Occipital lobe (tissue), 2 donors: ENCODE measurements around the gene CMYA5. TPM values are rescaled to one million over a fixed set of nuclear protein-coding genes. Genes with fewer than 3 reads are reported as not detected.
A peak's percentile ranks its signal among the peaks of the same experiment; 100 is the strongest.
"Not testable (repeated sequence)": the region's sequence is repeated elsewhere in the genome, so short reads cannot be mapped to it uniquely, and the experiment has no call there.

ENCODE experiments used
- DNase-seq: peaks from one replicate; lab custom pipeline; 2025; lab: John Stamatoyannopoulos, UW
- total RNA-seq: library from RNA; depleted of rRNA; stranded (reverse); fragments of >200 nt; gene quantifications from one replicate; pipeline ENCODE4 v1.2.3, GENCODE V29; 2014

The CMYA5 gene
- total RNA-seq, 1 donor from 2014 or later: 1.2 TPM

DNA sequence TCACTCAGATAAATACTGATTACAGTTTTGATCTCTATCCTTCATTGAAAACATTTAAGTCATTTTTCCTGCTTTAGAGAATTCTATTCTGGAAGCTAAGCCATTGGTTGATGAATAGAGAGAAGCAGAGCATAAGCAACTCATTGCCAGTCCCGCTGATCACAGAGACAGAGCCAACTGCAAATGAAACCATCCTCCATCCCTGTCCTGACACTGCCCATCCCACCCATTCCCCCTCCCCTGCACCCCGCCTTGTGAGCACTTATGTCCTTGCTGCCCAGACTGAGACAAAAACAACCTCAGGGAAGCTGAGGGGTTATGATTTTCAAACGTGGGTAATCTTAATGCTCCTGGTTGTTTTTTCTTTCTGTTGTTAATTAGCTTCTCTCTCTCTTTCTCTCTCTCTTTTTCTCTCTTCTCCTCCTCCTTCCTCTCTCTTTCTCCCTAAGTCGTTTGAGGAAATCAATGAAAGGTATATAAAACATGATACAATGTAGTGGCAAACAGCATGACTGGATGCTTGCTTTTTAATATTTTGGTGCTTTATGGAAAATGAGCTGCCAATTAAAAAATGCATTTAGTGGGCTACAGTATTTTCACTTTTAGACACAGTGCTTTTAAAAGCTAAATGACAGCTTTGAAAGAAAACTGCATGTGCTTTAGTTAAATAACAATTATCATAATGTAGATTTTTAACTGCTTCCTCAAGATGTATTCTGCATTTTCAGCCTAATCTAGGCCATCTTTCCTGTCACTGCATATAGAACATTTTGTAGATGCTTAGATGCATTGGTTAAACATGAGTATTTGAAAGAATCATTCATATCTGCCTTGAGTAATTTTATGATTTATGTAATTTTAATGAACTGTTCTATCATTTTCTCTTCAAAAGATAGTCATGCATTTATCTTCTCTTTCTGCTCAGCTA, 57.3 kb downstream of the CMYA5 start:
- no peak for DNase-seq

DNA sequence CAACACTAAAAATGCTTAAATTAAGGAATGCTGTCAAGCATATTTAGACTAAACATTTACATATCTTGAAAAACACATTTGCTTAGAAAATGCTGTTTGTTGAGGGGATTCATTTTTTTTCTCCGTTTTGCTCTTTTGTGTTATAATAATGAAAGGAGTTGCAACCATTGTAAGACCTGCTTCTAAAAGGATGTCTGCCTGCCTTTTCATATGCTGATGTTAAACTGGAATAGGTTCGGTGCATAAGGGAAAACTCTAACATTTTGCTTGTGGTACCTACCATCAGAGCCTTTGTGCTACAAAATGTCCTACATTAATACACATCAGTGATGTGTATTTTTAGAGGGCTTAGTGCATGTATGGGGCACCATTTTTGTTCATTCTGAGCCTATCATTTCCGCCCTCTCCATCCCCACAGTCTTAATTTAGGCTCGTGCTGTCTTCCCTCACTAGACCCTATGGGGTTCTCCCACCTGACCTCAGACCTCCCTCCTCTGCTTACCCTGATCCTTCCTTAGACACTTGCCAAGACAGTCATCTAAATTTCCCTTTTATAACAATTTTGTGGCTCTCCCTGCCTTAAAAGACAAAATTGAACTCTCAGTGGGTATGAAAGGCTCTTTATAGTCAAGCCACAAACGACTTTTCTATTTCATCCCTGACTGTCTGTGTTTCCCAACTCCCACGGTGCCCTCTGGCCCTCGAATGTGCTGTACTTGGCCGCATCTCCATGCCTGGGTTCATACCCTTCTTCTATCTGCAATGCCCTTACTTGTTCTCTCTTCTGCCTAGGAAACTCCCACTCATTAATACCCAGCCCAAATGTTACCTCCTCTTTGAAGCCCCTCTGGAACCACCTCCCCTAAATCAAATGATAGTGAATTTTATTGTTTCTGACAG, 61.2 kb downstream of the CMYA5 start:
- no peak for DNase-seq

- no peak for DNase-seq
Measured at GRCh38 chr5:79753092-79753491, 63.5 kb downstream of the CMYA5 start.

GRCh38 chr5:79753877-79754645, 64.4 kb downstream of the CMYA5 start:
- DNase-seq: no peak

DNA sequence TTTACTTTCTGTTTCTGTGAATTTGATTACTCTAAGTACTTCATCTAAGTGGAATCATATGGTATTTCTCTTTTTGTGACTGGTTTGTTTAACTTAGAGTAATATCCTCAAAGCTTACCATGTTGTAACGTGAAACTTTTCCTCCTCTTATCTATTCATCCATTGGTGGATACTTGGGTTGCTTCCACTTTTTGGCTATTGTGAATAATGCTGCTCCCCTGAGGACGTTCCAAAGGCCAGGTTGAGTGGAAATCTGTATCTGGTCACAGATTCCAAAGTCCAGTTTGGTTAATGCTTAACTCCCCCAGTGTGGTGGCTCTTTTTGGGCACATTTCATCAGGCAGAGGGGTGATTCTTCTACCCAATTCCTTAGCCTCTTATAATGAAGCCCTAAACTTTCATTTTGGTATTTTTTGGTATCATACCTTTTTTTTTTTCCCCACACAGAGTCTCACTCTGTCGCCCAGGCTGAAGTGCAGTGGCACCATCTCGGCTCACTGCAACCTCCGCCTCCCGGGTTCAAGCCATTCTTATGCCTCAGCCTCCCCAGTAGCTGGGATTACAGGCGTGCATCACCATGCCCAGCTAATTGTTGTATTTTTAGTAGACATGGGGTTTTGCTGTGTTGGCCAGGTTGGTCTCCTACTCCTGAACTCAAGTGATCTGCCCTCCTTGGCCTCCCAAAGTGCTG, 65.4 kb downstream of the CMYA5 start:
- no peak for DNase-seq

DNA sequence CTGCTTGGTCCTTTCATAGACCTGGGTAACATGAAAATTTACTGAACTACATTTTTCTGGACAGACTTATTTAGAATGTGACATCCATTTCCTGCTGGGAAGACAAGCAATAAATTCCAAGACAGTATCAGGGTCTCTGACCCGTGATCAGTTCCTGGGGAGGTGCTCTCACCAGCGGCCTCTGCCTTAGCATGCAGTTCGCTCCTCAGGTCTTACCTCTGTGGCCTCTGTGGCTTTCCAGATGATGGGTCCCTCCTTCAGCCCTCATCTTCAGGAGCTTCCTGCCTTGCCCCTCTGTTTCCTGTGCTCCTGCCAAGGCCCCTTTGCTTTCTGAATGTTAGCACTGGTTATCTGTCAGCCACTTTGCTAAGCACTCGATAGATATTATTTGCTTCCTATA, 66.4 kb downstream of the CMYA5 start:
- DNase-seq: no peak

DNA sequence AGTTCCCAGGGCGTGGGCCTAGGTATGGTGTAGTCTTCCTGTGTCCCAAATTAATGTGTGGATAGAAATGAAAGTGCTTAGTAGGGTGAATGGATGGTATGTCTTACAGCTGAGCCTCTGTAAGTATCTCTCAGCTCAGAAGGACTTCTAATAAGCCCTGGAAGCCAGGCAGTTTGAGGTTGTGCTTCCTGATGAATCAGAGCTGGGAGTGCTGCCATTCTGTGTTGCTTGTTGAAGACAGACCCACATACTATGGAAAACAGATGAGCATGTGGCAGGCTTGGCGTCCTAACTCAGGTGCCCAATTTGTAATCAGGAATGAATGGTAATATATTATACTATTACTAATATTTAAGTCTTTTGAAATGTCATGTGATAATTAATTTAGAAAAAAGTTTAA, 69.8 kb downstream of the CMYA5 start:
- DNase-seq: peak; percentile 40

- no peak for DNase-seq
Measured at GRCh38 chr5:79759848-79760247, 70.2 kb downstream of the CMYA5 start.

DNA sequence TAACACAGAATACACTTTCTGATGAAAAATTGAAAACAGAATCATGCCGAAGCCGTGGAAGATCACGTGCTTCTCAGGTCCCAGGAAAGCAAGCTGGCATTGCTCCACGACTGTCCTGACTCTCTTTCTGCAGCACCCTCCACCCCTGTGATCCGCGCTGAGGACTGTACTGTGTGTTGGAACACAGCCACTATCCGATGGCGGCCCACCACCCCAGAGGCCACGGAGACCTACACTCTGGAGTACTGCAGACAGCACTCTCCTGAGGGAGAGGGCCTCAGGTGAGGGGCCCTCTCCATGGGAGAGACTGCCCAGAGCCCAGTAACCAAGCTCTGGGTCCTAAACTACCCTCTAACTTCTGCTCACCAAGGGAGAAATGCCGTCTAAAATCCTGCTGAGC, 73.3 kb downstream of the CMYA5 start:
- DNase-seq: no peak

DNA sequence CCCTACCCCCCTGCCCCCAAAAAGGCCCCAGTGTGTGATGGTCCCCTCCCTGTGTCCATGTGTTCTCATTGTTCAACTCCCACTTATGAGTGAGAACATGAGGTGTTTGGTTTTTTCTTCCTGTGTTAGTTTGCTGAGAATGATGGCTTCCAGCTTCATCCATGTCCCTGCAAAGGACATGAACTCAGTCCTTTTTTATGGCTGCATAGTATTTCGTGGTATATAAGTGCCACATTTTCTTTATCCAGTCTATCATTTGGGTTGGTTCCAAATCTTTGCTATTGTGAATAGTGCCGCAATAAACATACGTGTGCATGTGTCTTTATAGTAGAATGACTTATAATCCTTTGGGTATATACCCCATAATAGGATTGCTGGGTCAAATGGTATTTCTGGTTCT, 74.5 kb downstream of the CMYA5 start:
- not testable (repeated sequence) for DNase-seq

- DNase-seq: no peak
Measured at GRCh38 chr5:79771387-79771786, 81.8 kb downstream of the CMYA5 start.

DNA sequence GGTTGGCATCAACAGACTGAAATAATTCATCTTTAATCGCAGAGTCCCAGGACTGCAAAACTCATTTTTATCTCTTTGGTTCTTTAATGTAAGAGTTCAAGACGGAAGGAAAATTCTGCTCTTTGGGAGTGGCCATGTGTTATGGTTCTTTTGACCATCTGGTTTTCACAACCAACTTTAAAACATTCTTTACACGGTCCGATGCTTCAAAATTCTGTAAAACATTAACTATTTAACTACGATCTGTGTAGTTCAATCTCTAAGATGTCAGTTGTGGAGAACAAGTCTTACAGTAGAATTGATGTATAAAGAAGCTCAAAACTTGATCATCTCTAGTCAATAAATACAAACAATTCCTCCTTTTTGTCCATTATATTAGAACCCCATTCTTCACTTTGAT, 83.0 kb downstream of the CMYA5 start:
- DNase-seq: no peak

- DNase-seq: no peak
Measured at GRCh38 chr5:79773612-79774011, 84.0 kb downstream of the CMYA5 start.

- DNase-seq: peak; percentile 79
Measured at GRCh38 chr5:79774171-79774854, 84.7 kb downstream of the CMYA5 start.

- no peak for DNase-seq
Measured at GRCh38 chr5:79774855-79775237, 85.2 kb downstream of the CMYA5 start.

GRCh38 chr5:79784741-79785140, 95.1 kb downstream of the CMYA5 start:
- DNase-seq: not testable (repeated sequence)

GRCh38 chr5:79785983-79786382, 96.3 kb downstream of the CMYA5 start:
- DNase-seq: no peak

DNA sequence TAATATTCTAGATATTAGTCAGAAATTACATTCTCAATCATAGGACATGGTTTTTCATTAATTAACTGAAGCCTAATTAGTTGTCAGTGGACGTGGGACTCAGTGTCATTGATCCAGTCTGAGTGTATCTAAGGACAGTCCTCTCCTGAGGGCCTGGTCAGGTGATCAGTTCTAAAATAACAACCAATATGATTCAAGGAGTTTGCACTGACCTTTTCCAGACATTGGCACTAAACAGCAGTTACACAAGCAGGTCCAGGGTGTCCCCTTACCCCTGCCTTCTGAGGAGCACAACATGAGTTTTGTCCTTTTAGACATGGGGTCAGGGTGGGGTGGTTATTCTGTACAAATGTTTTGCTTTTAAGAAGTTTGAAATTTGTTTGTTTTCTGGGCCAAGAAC, 97.8 kb downstream of the CMYA5 start:
- DNase-seq: no peak

GRCh38 chr5:79791843-79792242, 102.2 kb downstream of the CMYA5 start:
- DNase-seq: no peak

DNA sequence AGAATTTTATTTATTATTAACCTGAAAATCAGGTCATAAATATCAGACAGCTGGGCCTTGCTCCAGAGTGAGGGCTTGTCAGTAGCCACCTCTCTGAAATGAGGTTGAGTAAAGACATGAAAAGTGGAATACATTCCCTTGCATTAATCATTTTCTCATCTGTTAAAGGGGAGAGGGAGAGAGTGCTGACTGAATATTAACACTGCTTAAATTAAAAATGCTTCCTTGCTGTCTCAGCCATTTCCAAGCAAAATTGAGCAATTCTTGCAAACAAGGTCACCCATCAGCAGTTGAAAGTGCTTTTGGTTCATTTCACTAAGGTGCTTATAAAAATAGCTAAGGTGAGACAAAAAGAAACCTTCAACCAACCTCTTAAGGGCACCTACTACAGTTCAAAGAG, 102.8 kb downstream of the CMYA5 start:
- DNase-seq: no peak
